Activated CD4-positive, alpha-beta T cell treated with anti-CD3 and anti-CD28 coated beads, Interleukin-2, Interleukin-4, amounts not matched to agents 100 ng/mL and 50 ng/mL, durations not matched to agents 16 hours and 8 hours (primary cell): ENCODE measurements around the gene ITIH3.

ENCODE experiments used
- DNase-seq: peaks from one replicate; pipeline ENCODE4 v3.0.0-alpha.2; 2020; ENCODE audit warnings: low spot score

ITIH3 gene

GRCh38 chr3:52779011-52779836, 15.4 kb upstream of the ITIH3 start:
- no peak for DNase-seq

- no peak for DNase-seq
Measured at GRCh38 chr3:52779837-52780585, 14.6 kb upstream of the ITIH3 start.

DNA sequence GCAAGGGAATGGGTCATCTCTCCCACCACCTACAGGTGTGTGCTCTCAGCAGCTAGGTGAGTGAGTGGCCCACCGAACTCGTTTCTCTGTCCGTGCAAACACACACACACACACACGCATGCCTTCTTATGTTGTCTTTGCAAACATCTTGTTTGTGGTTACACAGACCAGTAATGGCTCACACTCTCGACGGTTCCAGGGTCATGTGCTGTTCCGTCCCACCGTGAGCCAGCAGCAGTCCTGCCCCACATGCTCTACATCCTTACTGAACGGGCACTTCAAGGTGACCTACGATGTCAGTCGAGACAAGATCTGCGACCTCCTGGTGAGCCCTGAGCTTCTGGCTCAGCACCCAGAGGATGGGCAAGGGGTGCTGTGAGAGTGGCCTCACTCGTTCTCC, 12.9 kb upstream of the ITIH3 start:
- DNase-seq: no peak

DNA sequence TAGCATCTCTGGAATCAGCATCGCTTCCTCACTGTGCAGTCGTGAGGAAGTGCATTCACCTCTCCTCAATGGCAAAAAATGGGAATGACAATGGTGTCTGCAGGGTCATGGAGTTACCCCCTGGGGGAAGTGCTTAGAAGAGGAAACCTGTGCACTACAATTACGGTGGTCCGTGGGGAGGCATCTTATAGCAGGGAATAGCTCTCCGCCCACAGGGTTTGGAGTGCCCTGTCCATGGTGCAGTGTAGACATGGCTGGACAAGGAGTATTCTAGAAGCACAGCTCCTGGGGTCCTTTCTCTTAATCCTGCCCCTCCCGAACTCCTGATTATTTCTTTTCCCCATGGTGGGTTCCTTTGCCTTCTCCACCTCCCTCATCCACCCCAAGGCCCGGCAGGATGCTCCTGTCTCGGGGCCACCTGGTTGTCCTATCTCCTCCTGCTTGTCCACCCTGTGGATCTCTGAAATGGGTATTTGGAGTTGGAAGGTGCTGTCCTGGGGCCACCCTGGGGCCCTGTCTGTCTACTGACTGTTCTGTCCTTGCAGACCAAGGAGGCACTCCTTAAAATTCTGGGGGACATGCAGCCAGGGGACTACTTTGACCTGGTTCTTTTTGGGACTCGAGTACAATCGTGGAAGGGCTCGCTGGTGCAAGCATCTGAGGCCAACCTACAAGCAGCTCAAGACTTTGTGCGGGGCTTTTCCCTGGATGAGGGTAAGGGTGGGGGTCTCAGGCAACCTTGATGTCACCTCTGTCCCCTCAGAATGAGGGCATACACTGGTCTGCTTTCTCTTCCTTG, 12.0 kb upstream of the ITIH3 start:
- no peak for DNase-seq

DNA sequence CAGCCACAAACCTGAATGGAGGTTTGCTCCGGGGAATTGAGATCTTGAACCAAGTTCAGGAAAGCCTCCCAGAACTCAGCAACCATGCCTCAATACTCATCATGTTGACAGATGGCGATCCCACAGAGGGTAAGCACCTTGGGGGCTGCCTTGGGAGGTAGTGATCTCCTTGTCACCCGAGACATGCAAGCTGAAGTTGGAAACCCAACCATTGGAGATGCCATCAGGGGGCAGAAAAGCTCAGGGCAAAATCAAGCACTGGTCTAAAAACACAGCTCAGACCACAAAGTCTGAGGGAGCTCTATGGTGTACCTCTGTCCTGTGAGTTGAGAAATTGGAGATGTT, 11.4 kb upstream of the ITIH3 start:
- DNase-seq: no peak

DNA sequence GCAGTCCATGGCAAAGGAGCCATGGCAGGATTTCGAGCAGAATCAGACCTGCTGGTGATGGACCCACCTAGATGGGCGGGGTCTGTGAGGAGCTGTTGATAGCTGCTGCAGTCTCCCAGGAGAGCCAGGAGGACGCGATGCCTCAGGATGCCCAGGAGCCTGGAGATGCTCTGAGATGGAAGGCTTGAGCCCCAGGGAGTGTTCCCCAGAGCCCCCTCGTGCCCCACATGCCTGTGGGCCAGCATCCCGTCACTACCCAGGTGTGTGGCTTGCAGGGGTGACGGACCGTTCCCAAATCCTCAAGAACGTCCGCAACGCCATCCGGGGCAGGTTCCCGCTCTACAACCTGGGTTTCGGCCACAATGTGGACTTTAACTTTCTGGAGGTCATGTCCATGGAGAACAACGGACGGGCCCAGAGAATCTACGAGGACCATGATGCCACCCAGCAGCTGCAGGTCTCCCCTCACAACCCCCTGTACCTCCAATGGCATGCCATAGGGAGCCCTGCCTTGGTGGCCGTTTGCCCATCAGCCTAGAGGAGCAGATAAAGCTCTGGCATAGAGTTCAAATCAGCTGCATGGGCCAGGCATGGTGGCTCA, 10.5 kb upstream of the ITIH3 start:
- DNase-seq: no peak

DNA sequence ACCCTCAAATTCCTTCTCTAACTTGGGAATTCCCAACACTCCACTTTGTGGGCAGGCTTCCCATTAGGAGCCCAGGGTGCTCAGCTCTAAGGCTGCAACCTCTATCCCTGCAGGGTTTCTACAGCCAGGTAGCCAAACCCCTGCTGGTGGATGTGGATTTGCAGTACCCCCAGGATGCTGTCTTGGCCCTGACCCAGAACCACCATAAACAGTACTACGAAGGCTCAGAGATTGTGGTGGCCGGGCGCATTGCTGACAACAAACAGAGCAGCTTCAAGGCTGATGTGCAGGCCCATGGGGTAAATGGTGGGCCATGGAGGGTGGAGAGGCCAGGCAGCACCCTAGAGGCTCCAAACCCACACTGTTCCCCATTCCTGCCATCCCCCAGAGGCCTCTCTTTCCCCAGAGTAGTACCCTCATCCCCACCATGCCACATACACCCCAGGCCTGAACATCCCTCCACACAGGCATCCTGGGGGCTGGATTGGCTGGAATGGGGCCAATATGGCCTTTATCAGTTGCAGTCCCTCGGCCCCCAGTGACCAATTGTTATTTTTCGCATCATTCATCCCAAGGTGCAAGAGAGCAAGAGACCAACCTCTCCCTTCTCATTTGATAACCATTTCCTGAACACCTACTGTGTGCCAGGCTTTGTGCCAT, 9.5 kb upstream of the ITIH3 start:
- no peak for DNase-seq

DNA sequence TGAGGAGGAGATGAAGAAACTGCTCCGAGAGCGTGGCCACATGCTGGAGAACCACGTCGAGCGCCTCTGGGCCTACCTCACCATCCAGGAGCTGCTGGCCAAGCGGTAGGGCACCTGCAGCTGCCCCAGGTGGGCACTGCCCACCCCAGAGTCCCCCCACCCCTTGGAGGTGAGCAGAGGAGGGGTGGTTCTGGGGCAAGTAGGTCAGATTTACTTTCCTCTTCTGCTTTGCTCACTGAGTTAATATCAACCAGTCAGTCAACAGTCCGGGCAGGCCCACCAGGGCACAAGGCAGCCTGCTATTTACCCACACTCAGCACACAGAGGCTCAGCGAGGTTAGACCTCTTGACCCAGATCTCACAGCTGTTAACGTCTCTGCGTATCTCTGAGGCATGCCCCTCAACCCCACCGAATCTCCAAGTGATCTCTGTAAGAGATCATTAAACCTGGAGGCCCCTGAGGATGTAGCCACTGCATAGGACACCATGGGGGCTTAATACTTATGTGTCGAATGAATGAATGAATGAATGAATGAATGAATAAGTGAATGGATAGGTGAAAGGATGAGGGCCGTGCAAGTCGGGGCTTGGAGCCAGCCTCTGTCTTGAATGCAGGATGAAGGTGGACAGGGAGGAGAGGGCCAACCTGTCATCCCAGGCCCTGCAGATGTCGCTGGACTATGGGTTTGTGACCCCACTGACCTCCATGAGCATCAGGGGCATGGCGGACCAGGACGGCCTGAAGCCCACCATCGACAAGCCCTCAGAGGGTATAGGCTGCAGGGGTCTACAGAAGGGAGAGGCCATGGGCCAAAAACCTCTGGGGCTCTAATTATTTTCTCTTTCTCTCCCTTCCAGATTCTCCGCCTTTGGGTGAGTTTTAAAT, 8.0 kb upstream of the ITIH3 start:
- DNase-seq: no peak

DNA sequence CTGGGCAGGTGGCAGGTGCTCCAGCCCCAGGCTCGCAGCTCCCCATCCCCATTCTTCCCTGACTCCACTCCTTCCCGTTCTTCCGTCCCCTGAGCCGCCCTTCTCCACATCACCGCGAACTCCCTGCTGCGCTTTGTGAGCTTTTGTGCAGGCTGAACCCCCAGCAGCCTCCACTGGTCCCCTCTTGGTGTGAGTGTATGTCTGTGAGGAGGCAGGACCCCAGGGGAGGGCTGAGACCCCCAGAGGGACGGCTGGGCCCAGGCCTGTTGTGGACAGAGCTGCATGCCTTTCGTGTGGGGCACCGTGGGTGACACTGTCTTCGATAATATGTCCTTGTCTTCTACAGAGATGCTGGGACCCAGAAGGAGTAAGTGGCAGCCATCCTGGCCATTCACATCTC, 7.3 kb upstream of the ITIH3 start:
- no peak for DNase-seq

DNA sequence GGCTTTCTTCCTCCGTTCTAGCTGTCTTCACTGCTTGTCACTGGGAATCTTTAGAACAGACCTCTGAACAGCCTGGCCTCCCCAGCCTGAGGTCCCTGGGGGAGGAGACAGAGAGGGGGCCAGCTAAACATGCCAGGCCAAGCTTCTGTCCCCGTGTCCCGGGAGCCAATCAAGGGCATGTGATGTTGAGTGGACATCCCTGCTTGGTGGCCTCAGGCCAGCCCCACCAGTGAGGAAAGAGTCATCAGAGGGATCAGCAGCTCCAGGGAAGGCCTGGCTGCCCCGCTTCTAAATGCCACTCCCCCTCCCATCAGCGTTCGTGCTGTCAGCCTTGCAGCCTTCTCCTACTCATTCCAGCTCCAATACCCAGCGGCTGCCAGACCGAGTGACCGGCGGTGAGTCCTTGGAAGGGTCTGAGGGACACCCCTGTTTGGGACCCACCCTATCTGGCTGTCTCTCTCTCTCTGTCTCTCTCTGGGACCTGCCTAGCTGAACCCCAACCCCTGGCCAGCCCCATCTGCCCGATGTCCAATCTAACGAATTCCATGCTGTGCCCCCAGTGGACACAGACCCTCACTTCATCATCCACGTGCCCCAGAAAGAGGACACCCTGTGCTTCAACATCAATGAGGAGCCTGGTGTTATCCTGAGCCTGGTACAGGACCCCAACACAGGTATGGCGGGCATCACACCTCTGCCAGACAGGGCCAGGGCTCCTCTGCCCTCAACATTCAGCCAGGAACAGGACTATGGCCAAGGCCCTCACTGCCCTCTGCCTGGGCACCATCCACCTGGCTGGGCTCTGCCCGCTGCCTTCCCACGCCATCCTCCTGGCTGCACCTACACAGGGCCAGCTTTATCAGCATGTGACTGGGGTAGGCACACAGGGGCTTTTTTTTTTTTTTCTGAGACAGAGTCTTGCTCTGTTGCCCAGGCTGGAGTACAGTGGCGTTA, 6.6 kb upstream of the ITIH3 start:
- no peak for DNase-seq

DNA sequence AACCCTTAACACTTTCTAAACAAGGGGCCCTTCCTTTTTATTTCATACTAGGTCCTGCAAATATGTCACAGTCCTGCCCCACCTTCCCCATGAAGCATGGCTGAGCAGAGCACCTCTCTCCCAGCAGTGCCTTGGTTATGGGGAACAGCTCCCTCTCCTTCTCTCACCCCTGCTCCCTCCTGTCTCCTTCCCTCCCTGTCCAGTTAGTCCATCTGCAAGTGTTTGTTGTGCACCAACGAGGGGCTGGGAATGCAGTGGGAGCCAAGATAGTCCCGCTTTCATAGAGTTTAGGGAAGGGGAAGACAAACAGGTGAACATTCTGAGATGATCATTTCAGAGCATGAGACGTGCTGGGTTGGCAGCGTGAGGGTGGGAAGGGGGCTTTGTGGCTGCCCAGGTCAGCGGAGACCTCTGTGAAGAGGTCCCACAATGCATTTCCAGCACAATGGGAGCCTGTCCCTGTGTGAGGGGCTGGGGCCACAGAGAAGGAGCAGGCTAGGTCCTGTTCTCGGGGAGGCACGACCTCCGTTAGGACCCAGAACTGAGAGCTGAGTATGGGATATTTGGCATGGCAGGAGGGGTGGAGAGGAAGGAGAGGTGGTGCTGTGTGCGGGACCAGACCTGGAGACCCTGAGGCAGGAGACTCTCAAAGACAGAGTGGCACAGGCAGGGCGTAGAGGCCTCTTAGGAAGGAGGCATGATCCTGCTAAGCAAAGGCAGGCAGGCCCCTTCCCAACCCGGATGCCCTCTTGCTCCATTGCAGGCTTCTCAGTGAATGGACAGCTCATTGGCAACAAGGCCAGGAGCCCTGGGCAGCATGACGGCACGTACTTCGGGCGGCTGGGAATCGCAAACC, 5.5 kb upstream of the ITIH3 start:
- DNase-seq: no peak

- DNase-seq: no peak
Measured at GRCh38 chr3:52789746-52790040, 4.9 kb upstream of the ITIH3 start.

- DNase-seq: no peak
Measured at GRCh38 chr3:52790337-52790736, 4.3 kb upstream of the ITIH3 start.

DNA sequence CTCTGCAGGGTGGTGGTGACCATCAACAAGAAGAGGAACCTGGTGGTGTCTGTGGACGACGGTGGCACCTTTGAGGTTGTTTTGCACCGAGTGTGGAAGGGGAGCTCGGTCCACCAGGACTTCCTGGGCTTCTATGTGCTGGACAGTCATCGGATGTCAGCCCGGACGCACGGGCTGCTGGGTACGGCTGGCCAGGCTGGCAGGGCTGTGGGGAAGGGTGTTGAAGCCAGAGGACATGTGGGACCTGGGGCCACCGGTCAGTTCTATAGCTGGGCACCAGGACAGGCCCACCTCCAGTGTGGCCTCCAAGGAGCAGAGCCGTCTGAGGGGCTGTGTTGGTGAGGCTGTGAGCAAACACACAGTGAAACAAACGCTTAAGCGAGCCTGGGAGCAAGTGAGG, 3.9 kb upstream of the ITIH3 start:
- no peak for DNase-seq

DNA sequence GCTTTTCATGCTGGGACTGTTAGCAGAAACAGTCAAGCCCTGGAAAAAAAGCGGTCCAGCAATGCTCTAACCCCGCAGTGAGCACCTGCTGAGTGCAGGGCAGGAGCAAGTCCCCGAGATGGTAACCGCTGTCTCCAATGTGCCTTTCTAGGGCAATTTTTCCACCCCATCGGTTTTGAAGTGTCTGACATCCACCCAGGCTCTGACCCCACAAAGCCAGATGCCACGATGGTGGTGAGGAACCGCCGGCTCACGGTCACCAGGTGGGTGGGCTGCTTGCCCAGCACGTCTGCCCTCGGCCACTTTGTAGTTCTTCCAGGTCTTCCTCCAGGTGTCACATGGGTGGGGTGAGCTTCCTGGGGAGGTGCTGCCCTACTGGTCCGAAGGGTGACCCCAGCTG, 3.2 kb upstream of the ITIH3 start:
- DNase-seq: no peak

- DNase-seq: no peak
Measured at GRCh38 chr3:52791928-52792327, 2.7 kb upstream of the ITIH3 start.

- no peak for DNase-seq
Measured at GRCh38 chr3:52792413-52792812, 2.2 kb upstream of the ITIH3 start.

- no peak for DNase-seq
Measured at GRCh38 chr3:52792961-52793695, 1.5 kb upstream of the ITIH3 start.
